Neural cell (in vitro differentiated cells): ENCODE data around the gene RNF121. TPM values are rescaled to one million over a fixed set of nuclear protein-coding genes. Genes with fewer than 3 reads are reported as not detected.

Experiments used
- H2AFZ ChIP-seq: fragments of 200-600, 300-800 bp; sonication (generic), shearing (Covaris generic); 2 replicates; pipeline ENCODE4 v1.6.0; 2014; ENCODE audit warnings: low read depth, mild to moderate bottlenecking, antibody characterized with exemption, low read length, moderate library complexity
- H3F3A ChIP-seq: fragments of 200-600 bp; shearing (Covaris generic); 2 replicates; pipeline ENCODE4 v1.6.1; 2016; ENCODE audit warnings: mild to moderate bottlenecking, moderate library complexity, mixed read lengths, antibody characterized with exemption, low read length; ENCODE audit not compliant: insufficient read depth, poor library complexity, severe bottlenecking
- H3K27ac ChIP-seq: fragments of 200-600, 300-800 bp; sonication (generic), shearing (Covaris generic); 2 replicates; pipeline ENCODE4 v1.5.1; 2014; ENCODE audit warnings: mild to moderate bottlenecking, low read length, moderate library complexity
- H3K27me3 ChIP-seq: fragments of 300-800, 200-600 bp; sonication (generic), shearing (Covaris generic); 2 replicates; pipeline ENCODE4 v1.6.0; 2014; ENCODE audit warnings: mild to moderate bottlenecking, low read depth, low read length, moderate library complexity; ENCODE audit not compliant: insufficient read depth
- H3K36me3 ChIP-seq: fragments of 300-800, 200-600 bp; sonication (generic), shearing (Covaris generic); 2 replicates; pipeline ENCODE4 v1.5.1; 2014; ENCODE audit warnings: mild to moderate bottlenecking, antibody characterized with exemption, low read length, moderate library complexity; ENCODE audit not compliant: insufficient read depth
- H3K4me2 ChIP-seq: fragments of 300-800, 200-600 bp; sonication (generic), shearing (Covaris generic); 2 replicates; pipeline ENCODE4 v1.6.0; 2014; ENCODE audit warnings: mild to moderate bottlenecking, low read length
- H3K4me3 ChIP-seq: fragments of 300-800, 200-600 bp; sonication (generic), shearing (Covaris generic); 2 replicates; pipeline ENCODE4 v1.5.1; 2014; ENCODE audit warnings: mild to moderate bottlenecking, low read length, moderate library complexity
- H3K79me2 ChIP-seq: fragments of 200-600 bp; shearing (Covaris generic); replicated peaks from 2 replicates; pipeline ENCODE4 v1.6.0; 2014; ENCODE audit warnings: mild to moderate bottlenecking, low read length, moderate library complexity; ENCODE audit not compliant: insufficient read depth
- H3K9ac ChIP-seq: fragments of 300-800, 200-600 bp; sonication (generic), shearing (Covaris generic); 2 replicates; pipeline ENCODE4 v1.6.1; 2016; ENCODE audit warnings: mild to moderate bottlenecking, low read length, mixed read lengths
- H3K9me2 ChIP-seq: fragments of 200-600 bp; shearing (Covaris generic); 2 replicates; pipeline ENCODE4 v1.6.1; 2016; ENCODE audit warnings: mild to moderate bottlenecking, low read length, mixed read lengths; ENCODE audit not compliant: insufficient read depth
- H3K9me3 ChIP-seq: fragments of 200-600, 300-800 bp; sonication (generic), shearing (Covaris generic); 2 replicates; pipeline ENCODE4 v1.6.1; 2016; ENCODE audit warnings: mild to moderate bottlenecking, mixed run types, low read length, moderate library complexity, mixed read lengths
- H4K20me1 ChIP-seq: fragments of 200-600 bp; shearing (Covaris generic); 2 replicates; pipeline ENCODE4 v1.6.1; 2016; ENCODE audit warnings: mild to moderate bottlenecking, mixed run types; ENCODE audit not compliant: insufficient read depth
- CTCF ChIP-seq: fragments of 450-650 bp; IDR thresholded peaks from 2 replicates; pipeline ENCODE4 v1.5.1; 2014; ENCODE audit warnings: antibody characterized with exemption, mild to moderate bottlenecking, moderate library complexity; ENCODE audit not compliant: poor library complexity, severe bottlenecking
- EP300 ChIP-seq: fragments of 450-650 bp; conservative IDR thresholded peaks from 2 replicates; pipeline ENCODE4 v1.6.1; 2014; ENCODE audit warnings: antibody characterized with exemption, mild to moderate bottlenecking, moderate library complexity; ENCODE audit not compliant: poor library complexity, severe bottlenecking
- EZH2 ChIP-seq: fragments of 200-600, 300-800 bp; shearing (Covaris generic), sonication (generic); IDR thresholded peaks from 2 replicates; pipeline ENCODE4 v1.6.1; 2014; ENCODE audit warnings: antibody characterized with exemption, low read length, borderline replicate concordance, mild to moderate bottlenecking; ENCODE audit not compliant: insufficient read depth, poor library complexity, severe bottlenecking
- MXI1 ChIP-seq: fragments of 450-650 bp; conservative IDR thresholded peaks from 2 replicates; pipeline ENCODE4 v1.6.1; 2014; ENCODE audit warnings: antibody characterized with exemption, mild to moderate bottlenecking; ENCODE audit not compliant: poor library complexity, severe bottlenecking
- POLR2AphosphoS5 ChIP-seq: IDR thresholded peaks from 2 replicates; pipeline ENCODE4 v1.6.1; 2012
- RAD21 ChIP-seq: fragments of 450-650 bp; conservative IDR thresholded peaks from 2 replicates; pipeline ENCODE4 v1.6.1; 2014; ENCODE audit warnings: antibody characterized with exemption, mild to moderate bottlenecking, moderate library complexity
- REST ChIP-seq: IDR thresholded peaks from 2 replicates; pipeline ENCODE4 v1.6.1; 2012; ENCODE audit warnings: borderline replicate concordance
- SMC3 ChIP-seq: fragments of 450-650 bp; conservative IDR thresholded peaks from 2 replicates; pipeline ENCODE4 v1.6.1; 2014; ENCODE audit warnings: antibody characterized with exemption, mild to moderate bottlenecking, moderate library complexity; ENCODE audit not compliant: poor library complexity
- TAF1 ChIP-seq: IDR thresholded peaks from 2 replicates; pipeline ENCODE4 v1.6.1; 2012; ENCODE audit warnings: low read depth
- polyA plus RNA-seq: library from polyadenylated mRNA; depleted of rRNA; stranded (reverse); fragments of >200 nt; gene quantifications from 2 replicates; pipeline ENCODE4 v1.2.3, GENCODE V29; 2014

The RNF121 gene
- polyA plus RNA-seq, 1 donor from 2014 or later = 21.2 TPM

- H3K4me2 ChIP-seq = peak overlapping the region; percentile 86
- peaks cover 45% of the 10 kb centered on the region for H3K79me2 ChIP-seq
- peak overlapping the region; percentile 99 for H3K27ac ChIP-seq
- no peaks in the 10 kb centered on the region for H4K20me1 ChIP-seq
- H3F3A ChIP-seq = peaks cover 9% of the 10 kb centered on the region
- no peaks in the 10 kb centered on the region for H3K9me3 ChIP-seq
- peak; percentile 73 for TF ChIP-seq POLR2AphosphoS5
- TF ChIP-seq CTCF = peak; percentile 43
- TF ChIP-seq SMC3 = peak; percentile 33
- TF ChIP-seq RAD21 = peak; percentile 34
- no peak for TF ChIP-seq REST
- TF ChIP-seq MXI1 = peak; percentile 94
- TF ChIP-seq EP300 = peak; percentile 82
- peak; percentile 87 for TF ChIP-seq TAF1
- no peak for TF ChIP-seq EZH2
- no peaks in the 10 kb centered on the region for H3K27me3 ChIP-seq
- H3K9ac ChIP-seq = peak overlapping the region; percentile 94
- no peaks in the 10 kb centered on the region for H3K9me2 ChIP-seq
- peak overlapping the region; percentile 71 for H2AFZ ChIP-seq
- H3K36me3 ChIP-seq = no peaks in the 10 kb centered on the region
- peak overlapping the region; percentile 67 for H3K4me3 ChIP-seq
These were observed 111.9 kb downstream of the RNF121 start for GRCh38 chr11:72040491-72041363.

GRCh38 chr11:72041364-72042063, 112.7 kb downstream of the RNF121 start:
- H3K4me3 ChIP-seq = peak overlapping the region; percentile 67
- H3K9me2 ChIP-seq = no peaks in the 10 kb centered on the region
- peak overlapping the region; percentile 86 for H3K4me2 ChIP-seq
- H3F3A ChIP-seq = peaks cover 9% of the 10 kb centered on the region
- peaks cover 37% of the 10 kb centered on the region for H3K79me2 ChIP-seq
- no peaks in the 10 kb centered on the region for H4K20me1 ChIP-seq
- no peaks in the 10 kb centered on the region for H3K9me3 ChIP-seq
- H3K9ac ChIP-seq = peak overlapping the region; percentile 94
- peak overlapping the region; percentile 71 for H2AFZ ChIP-seq
- TF ChIP-seq EP300 (peak; percentile 10), REST (peak; percentile 75), POLR2AphosphoS5 (peak; percentile 66), CTCF (no peak), MXI1 (peak; percentile 14)
- peak overlapping the region; percentile 99 for H3K27ac ChIP-seq
- H3K36me3 ChIP-seq = no peaks in the 10 kb centered on the region
- H3K27me3 ChIP-seq = no peaks in the 10 kb centered on the region
